ENCODE results near the gene AGBL3.

GRCh38 chr7:134948246-134948645, 38.1 kb upstream of the AGBL3 start:
- TF ChIP-seq EZH2 (IDR thresholded peaks at IDR 0.05): no peak
- TF ChIP-seq POLR2AphosphoS5 (IDR thresholded peaks at IDR 0.05; ENCODE audit: borderline replicate concordance, low read depth, low read length): no peak

Data from SK-N-MC (cell line).